HEK293 (cell line): ENCODE data around the gene ANKRD13A.

Experiments used
- CTCF ChIA-PET: fragments of 350-600 bp; formaldehyde crosslinking; extraction: SDS; loops from one replicate; lab custom pipeline; 2021; ENCODE audit warnings: antibody characterized with exemption; lab: Yijun Ruan, JAX
- POLR2A ChIA-PET: fragments of 300-600 bp; formaldehyde crosslinking; extraction: SDS; loops from one replicate; lab custom pipeline; 2020; ENCODE audit warnings: antibody characterized with exemption, inconsistent platforms; lab: Yijun Ruan, JAX
- H3K27ac ChIP-seq: fragments of 200-500 bp; sonication (Bioruptor generic); 2 replicates; pipeline ENCODE4 v1.5.1; 2014; ENCODE audit warnings: low read depth, low read length, control low read depth, inconsistent platforms; ENCODE audit errors: extremely low read depth
- H3K36me3 ChIP-seq, 2 experiments: fragments of 200-500 bp in 1 of 2; sonication (Bioruptor generic) in 1 of 2; 1 replicate in 1 of 2; 2 replicates in 1 of 2; pipeline ENCODE4 v1.5.1; 2014 to 2017; ENCODE audit warnings: inconsistent platforms in 2 of 2, low read length in 2 of 2; ENCODE audit not compliant: control insufficient read depth in 2 of 2, insufficient read depth in 1 of 2
- H3K4me1 ChIP-seq: fragments of 200-500 bp; sonication (Bioruptor generic); 2 replicates; pipeline ENCODE4 v1.5.1; 2014; ENCODE audit warnings: mild to moderate bottlenecking, low read length, inconsistent platforms; ENCODE audit not compliant: control insufficient read depth, insufficient read depth
- H3K4me3 ChIP-seq: 2 replicates; pipeline ENCODE4 v1.5.1; 2011; ENCODE audit warnings: low read depth, mild to moderate bottlenecking, control low read depth, low read length, moderate library complexity
- H3K9me3 ChIP-seq: fragments of 200-500 bp; sonication (Bioruptor generic); 2 replicates; pipeline ENCODE4 v1.5.1; 2014; ENCODE audit warnings: low read depth, low read length, inconsistent platforms; ENCODE audit not compliant: control insufficient read depth, insufficient read depth
- BCL11B ChIP-seq: fragments of 450-650 bp; formaldehyde crosslinking; IDR thresholded peaks from 2 replicates; pipeline ENCODE4 v1.5.1; 2016; ENCODE audit warnings: low read depth, missing biosample characterization, missing genetic modification characterization
- GLIS2 ChIP-seq: fragments of 450-650 bp; formaldehyde crosslinking; IDR thresholded peaks from 2 replicates; pipeline ENCODE4 v1.5.1; 2016; ENCODE audit warnings: missing biosample characterization, missing genetic modification characterization
- KLF8 ChIP-seq: fragments of 450-650 bp; formaldehyde crosslinking; IDR thresholded peaks from 2 replicates; pipeline ENCODE4 v1.5.1; 2016; ENCODE audit warnings: missing biosample characterization, missing genetic modification characterization
- SP3 ChIP-seq: fragments of 450-650 bp; formaldehyde crosslinking; IDR thresholded peaks from 2 replicates; pipeline ENCODE4 v1.5.1; 2016; ENCODE audit warnings: missing biosample characterization, missing genetic modification characterization
- ZBTB17 ChIP-seq: fragments of 450-650 bp; formaldehyde crosslinking; IDR thresholded peaks from 2 replicates; pipeline ENCODE4 v1.5.1; 2016; ENCODE audit warnings: missing biosample characterization, missing genetic modification characterization
- ZFHX2 ChIP-seq: fragments of 450-650 bp; formaldehyde crosslinking; conservative IDR thresholded peaks from 2 replicates; pipeline ENCODE4 v1.5.1; 2016; ENCODE audit warnings: missing biosample characterization, missing genetic modification characterization
- ZNF132 ChIP-seq: fragments of 450-650 bp; formaldehyde crosslinking; IDR thresholded peaks from 2 replicates; pipeline ENCODE4 v1.5.1; 2017; ENCODE audit warnings: missing biosample characterization, missing genetic modification characterization, borderline replicate concordance
- ZNF174 ChIP-seq: fragments of 450-650 bp; formaldehyde crosslinking; IDR thresholded peaks from 2 replicates; pipeline ENCODE4 v1.5.0; 2017; ENCODE audit warnings: missing biosample characterization, mild to moderate bottlenecking, missing genetic modification characterization
- ZNF184 ChIP-seq: fragments of 450-650 bp; IDR thresholded peaks from 2 replicates; pipeline ENCODE4 v1.5.1; 2018; ENCODE audit warnings: missing biosample characterization, mild to moderate bottlenecking, missing genetic modification characterization
- ZNF23 ChIP-seq: fragments of 450-650 bp; formaldehyde crosslinking; IDR thresholded peaks from 2 replicates; pipeline ENCODE4 v1.5.1; 2016; ENCODE audit warnings: missing biosample characterization, missing genetic modification characterization, borderline replicate concordance
- ZNF292 ChIP-seq: fragments of 450-650 bp; formaldehyde crosslinking; IDR thresholded peaks from 2 replicates; pipeline ENCODE4 v1.5.1; 2016; ENCODE audit warnings: low read depth, missing biosample characterization, missing genetic modification characterization, borderline replicate concordance
- ZNF335 ChIP-seq: fragments of 450-650 bp; formaldehyde crosslinking; conservative IDR thresholded peaks from 2 replicates; pipeline ENCODE4 v1.5.1; 2016; ENCODE audit warnings: missing biosample characterization, missing genetic modification characterization
- ZNF366 ChIP-seq: fragments of 450-650 bp; formaldehyde crosslinking; conservative IDR thresholded peaks from 2 replicates; pipeline ENCODE4 v1.5.1; 2016; ENCODE audit warnings: missing biosample characterization, missing genetic modification characterization
- ZNF48 ChIP-seq: fragments of 450-650 bp; formaldehyde crosslinking; IDR thresholded peaks from 2 replicates; pipeline ENCODE4 v1.5.1; 2016; ENCODE audit warnings: missing biosample characterization, missing genetic modification characterization
- ZNF561 ChIP-seq: fragments of 450-650 bp; IDR thresholded peaks from 2 replicates; pipeline ENCODE4 v1.5.1; 2018; ENCODE audit warnings: missing biosample characterization, missing genetic modification characterization, borderline replicate concordance
- ZNF610 ChIP-seq: fragments of 450-650 bp; formaldehyde crosslinking; IDR thresholded peaks from 2 replicates; pipeline ENCODE4 v1.5.1; 2016; ENCODE audit warnings: missing biosample characterization, missing genetic modification characterization, borderline replicate concordance
- ZNF621 ChIP-seq: fragments of 450-650 bp; formaldehyde crosslinking; IDR thresholded peaks from 2 replicates; pipeline ENCODE4 v1.5.1; 2017; ENCODE audit warnings: missing biosample characterization, missing genetic modification characterization
- ZNF660 ChIP-seq: fragments of 450-650 bp; IDR thresholded peaks from 2 replicates; pipeline ENCODE4 v1.5.1; 2018; ENCODE audit warnings: missing biosample characterization, mild to moderate bottlenecking, missing genetic modification characterization
- ZNF837 ChIP-seq: fragments of 450-650 bp; formaldehyde crosslinking; IDR thresholded peaks from 2 replicates; pipeline ENCODE4 v1.5.1; 2016; ENCODE audit warnings: missing biosample characterization, missing genetic modification characterization
- TF ChIP-seq, protein P1 (sequence below): fragments of 450-650 bp; formaldehyde crosslinking; IDR thresholded peaks from 2 replicates; pipeline ENCODE4 v1.5.1; 2016; ENCODE audit warnings: missing biosample characterization, missing genetic modification characterization
- TF ChIP-seq, protein P2 (sequence below): fragments of 450-650 bp; formaldehyde crosslinking; IDR thresholded peaks from 2 replicates; pipeline ENCODE4 v1.5.1; 2016; ENCODE audit warnings: missing biosample characterization, missing genetic modification characterization
- TF ChIP-seq, protein P3 (sequence below): fragments of 450-650 bp; formaldehyde crosslinking; IDR thresholded peaks from 2 replicates; pipeline ENCODE4 v1.5.1; 2016; ENCODE audit warnings: missing biosample characterization, missing genetic modification characterization, borderline replicate concordance
- TF ChIP-seq, protein P4 (sequence below): fragments of 450-650 bp; formaldehyde crosslinking; IDR thresholded peaks from 2 replicates; pipeline ENCODE4 v1.5.1; 2017; ENCODE audit warnings: missing biosample characterization, missing genetic modification characterization

Gene ANKRD13A

DNA sequence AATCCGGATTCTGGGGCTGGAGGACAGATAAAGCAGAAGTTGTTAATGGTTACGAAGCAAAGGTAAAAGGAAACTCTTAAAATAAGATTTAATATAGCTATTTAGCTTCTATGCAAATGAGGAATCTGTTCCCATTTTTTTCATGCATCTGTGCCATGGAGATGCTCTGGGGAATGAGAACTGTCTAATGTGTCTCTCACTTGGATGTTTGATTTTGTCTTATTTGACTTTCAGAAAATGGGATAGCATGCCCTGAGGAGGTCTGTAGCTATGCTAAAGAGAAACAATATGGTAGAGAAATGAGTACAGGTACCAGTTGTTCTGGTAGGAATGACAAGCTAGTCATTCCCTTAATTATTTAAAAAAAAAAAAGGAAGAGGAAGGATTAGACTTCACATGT is 24.8 kb downstream of the ANKRD13A start:
- Histone ChIP-seq H3K4me1 (peaks cover 2% of the 10 kb centered on the region; the same call in 1 of the 2 replicates), H3K36me3 (peaks cover 14 to 77% of the 10 kb centered on the region in 2 experiments), H3K9me3 (no peaks in the 10 kb centered on the region), H3K4me3 (no peak overlapping the region), H3K27ac (no peak overlapping the region)
- TF ChIP-seq ZNF48 (tag by site-specific recombination) (no peak), ZNF174 (tag by site-specific recombination) (no peak), ZNF561 (tag by site-specific recombination) (no peak), ZNF335 (no peak), ZNF610 (tag by site-specific recombination) (no peak), ZFHX2 (tag by site-specific recombination) (no peak)
- TF ChIP-seq, protein P1, sequence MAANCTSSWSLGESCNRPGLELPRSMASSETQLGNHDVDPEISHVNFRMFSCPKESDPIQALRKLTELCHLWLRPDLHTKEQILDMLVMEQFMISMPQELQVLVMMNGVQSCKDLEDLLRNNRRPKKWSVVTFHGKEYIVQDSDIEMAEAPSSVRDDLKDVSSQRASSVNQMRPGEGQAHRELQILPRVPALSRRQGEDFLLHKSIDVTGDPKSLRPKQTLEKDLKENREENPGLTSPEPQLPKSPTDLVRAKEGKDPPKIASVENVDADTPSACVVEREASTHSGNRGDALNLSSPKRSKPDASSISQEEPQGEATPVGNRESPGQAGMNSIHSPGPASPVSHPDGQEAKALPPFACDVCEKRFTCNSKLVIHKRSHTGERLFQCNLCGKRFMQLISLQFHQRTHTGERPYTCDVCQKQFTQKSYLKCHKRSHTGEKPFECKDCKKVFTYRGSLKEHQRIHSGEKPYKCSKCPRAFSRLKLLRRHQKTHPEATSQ (tag by site-specific recombination): no peak
- TF ChIP-seq, protein P2, sequence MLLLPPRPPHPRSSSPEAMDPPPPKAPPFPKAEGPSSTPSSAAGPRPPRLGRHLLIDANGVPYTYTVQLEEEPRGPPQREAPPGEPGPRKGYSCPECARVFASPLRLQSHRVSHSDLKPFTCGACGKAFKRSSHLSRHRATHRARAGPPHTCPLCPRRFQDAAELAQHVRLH (tag by site-specific recombination): no peak
- ChIA-PET POLR2A (interaction anchor here (1.6 kb wide), 1 partner anchor 25 kb away, joined by 8 read pairs; the partner anchor contains the start of gene ANKRD13A), CTCF (interaction anchor here (0.6 to 1.7 kb wide), 7 partner anchors 8 to 173 kb away, joined by 3 to 7 read pairs (median 3); no protein-coding TSS in a partner anchor)

DNA sequence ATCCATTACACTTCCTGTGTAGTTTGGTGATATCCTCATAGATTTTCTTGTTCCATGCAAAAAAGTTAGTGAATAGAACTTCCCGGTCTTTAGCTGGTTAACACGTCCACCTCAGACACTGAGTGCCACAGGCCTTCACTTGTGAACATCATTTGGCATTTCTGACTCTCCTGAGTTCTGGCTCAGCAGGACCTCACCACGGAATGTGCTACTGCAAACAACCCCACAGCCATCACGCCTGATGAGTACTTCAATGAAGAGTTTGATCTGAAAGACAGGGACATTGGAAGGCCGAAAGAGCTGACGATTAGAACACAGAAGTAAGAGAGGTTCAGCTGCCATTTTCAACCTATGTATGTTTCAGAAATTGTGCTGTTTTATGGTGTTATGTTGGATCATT is 29.1 kb downstream of the ANKRD13A start:
- Histone ChIP-seq H3K36me3 (peaks cover 27 to 61% of the 10 kb centered on the region in 2 experiments), H3K9me3 (no peaks in the 10 kb centered on the region), H3K4me3 (no peak overlapping the region), H3K4me1 (peaks cover 2% of the 10 kb centered on the region; the same call in 1 of the 2 replicates), H3K27ac (no peak overlapping the region)
- POLR2A ChIA-PET: no interaction called here
- TF ChIP-seq ZNF621 (no peak), ZNF184 (tag by site-specific recombination) (no peak), ZNF23 (tag by site-specific recombination) (no peak), ZNF366 (tag by site-specific recombination) (no peak), ZNF837 (tag by site-specific recombination) (no peak), KLF8 (tag by site-specific recombination) (no peak), ZBTB17 (tag by site-specific recombination) (no peak), SP3 (tag by site-specific recombination) (no peak), ZNF292 (tag by site-specific recombination) (no peak), ZNF660 (tag by site-specific recombination) (no peak), GLIS2 (tag by site-specific recombination) (no peak), BCL11B (tag by site-specific recombination) (no peak), ZNF132 (tag by site-specific recombination) (no peak), ZNF48 (tag by site-specific recombination) (no peak)
- TF ChIP-seq, protein P3, sequence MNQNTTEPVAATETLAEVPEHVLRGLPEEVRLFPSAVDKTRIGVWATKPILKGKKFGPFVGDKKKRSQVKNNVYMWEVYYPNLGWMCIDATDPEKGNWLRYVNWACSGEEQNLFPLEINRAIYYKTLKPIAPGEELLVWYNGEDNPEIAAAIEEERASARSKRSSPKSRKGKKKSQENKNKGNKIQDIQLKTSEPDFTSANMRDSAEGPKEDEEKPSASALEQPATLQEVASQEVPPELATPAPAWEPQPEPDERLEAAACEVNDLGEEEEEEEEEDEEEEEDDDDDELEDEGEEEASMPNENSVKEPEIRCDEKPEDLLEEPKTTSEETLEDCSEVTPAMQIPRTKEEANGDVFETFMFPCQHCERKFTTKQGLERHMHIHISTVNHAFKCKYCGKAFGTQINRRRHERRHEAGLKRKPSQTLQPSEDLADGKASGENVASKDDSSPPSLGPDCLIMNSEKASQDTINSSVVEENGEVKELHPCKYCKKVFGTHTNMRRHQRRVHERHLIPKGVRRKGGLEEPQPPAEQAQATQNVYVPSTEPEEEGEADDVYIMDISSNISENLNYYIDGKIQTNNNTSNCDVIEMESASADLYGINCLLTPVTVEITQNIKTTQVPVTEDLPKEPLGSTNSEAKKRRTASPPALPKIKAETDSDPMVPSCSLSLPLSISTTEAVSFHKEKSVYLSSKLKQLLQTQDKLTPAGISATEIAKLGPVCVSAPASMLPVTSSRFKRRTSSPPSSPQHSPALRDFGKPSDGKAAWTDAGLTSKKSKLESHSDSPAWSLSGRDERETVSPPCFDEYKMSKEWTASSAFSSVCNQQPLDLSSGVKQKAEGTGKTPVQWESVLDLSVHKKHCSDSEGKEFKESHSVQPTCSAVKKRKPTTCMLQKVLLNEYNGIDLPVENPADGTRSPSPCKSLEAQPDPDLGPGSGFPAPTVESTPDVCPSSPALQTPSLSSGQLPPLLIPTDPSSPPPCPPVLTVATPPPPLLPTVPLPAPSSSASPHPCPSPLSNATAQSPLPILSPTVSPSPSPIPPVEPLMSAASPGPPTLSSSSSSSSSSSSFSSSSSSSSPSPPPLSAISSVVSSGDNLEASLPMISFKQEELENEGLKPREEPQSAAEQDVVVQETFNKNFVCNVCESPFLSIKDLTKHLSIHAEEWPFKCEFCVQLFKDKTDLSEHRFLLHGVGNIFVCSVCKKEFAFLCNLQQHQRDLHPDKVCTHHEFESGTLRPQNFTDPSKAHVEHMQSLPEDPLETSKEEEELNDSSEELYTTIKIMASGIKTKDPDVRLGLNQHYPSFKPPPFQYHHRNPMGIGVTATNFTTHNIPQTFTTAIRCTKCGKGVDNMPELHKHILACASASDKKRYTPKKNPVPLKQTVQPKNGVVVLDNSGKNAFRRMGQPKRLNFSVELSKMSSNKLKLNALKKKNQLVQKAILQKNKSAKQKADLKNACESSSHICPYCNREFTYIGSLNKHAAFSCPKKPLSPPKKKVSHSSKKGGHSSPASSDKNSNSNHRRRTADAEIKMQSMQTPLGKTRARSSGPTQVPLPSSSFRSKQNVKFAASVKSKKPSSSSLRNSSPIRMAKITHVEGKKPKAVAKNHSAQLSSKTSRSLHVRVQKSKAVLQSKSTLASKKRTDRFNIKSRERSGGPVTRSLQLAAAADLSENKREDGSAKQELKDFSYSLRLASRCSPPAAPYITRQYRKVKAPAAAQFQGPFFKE (tag by site-specific recombination): no peak
- TF ChIP-seq, protein P4, sequence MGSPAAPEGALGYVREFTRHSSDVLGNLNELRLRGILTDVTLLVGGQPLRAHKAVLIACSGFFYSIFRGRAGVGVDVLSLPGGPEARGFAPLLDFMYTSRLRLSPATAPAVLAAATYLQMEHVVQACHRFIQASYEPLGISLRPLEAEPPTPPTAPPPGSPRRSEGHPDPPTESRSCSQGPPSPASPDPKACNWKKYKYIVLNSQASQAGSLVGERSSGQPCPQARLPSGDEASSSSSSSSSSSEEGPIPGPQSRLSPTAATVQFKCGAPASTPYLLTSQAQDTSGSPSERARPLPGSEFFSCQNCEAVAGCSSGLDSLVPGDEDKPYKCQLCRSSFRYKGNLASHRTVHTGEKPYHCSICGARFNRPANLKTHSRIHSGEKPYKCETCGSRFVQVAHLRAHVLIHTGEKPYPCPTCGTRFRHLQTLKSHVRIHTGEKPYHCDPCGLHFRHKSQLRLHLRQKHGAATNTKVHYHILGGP (tag by site-specific recombination): no peak
- CTCF ChIA-PET: interaction anchor here (1.0 kb wide), 1 partner anchor 14 kb away, joined by 3 read pairs; no protein-coding TSS in a partner anchor
